Kidney (tissue), 14 donors: ENCODE results near the gene ZBED5. TPM values are rescaled to one million over a fixed set of nuclear protein-coding genes. Genes with fewer than 3 reads are reported as not detected.

ENCODE experiments used
- DNase-seq, 5 donors: peaks; one replicate each; pipeline ENCODE4 v3.0.0-alpha.2; 2013 to 2020
- FAIRE-seq: peaks from 2 replicates; lab custom pipeline; 2012; peaks lifted over from hg19 to GRCh38; lab: Jason Lieb, UNC
- H3K27ac ChIP-seq, 2 donors: one replicate each; pipeline ENCODE4 v1.7.0; 2013; ENCODE audit warnings: low read depth in 2 of 2, low read length in 2 of 2, inconsistent platforms in 1 of 2
- H3K27me3 ChIP-seq: one replicate; pipeline ENCODE4 v1.7.1; 2013; ENCODE audit warnings: low read length, inconsistent platforms; ENCODE audit not compliant: control insufficient read depth, insufficient read depth
- H3K36me3 ChIP-seq, 3 donors: one replicate each; pipeline versions ENCODE4 v1.7.0 to v1.7.1; 2013; ENCODE audit warnings: low read length in 3 of 3, control low read depth in 1 of 3, inconsistent platforms in 1 of 3; ENCODE audit not compliant: insufficient read depth in 3 of 3, control insufficient read depth in 2 of 3
- H3K4me1 ChIP-seq, 3 donors: one replicate each; pipeline versions ENCODE4 v1.7.0 to v1.7.1; 2013; ENCODE audit warnings: low read length in 3 of 3, inconsistent platforms in 1 of 3, low read depth in 1 of 3; ENCODE audit not compliant: control insufficient read depth in 2 of 3, insufficient read depth in 2 of 3
- H3K4me3 ChIP-seq, 3 donors: one replicate each; pipeline versions ENCODE4 v1.7.0 to v1.8.1; 2013; ENCODE audit warnings: low read length in 3 of 3, control low read depth in 1 of 3, inconsistent platforms in 1 of 3
- H3K9ac ChIP-seq, 3 donors: one replicate each; pipeline versions ENCODE4 v1.7.0 to v1.7.1; 2013; ENCODE audit warnings: low read length in 3 of 3, control low read depth in 1 of 3, inconsistent platforms in 1 of 3
- H3K9me3 ChIP-seq, 3 donors: one replicate each; pipeline versions ENCODE4 v1.7.0 to v1.7.1; 2013; ENCODE audit warnings: low read length in 3 of 3, control low read depth in 1 of 3, inconsistent platforms in 1 of 3; ENCODE audit not compliant: control insufficient read depth in 2 of 3, insufficient read depth in 1 of 3
- CTCF ChIP-seq: IDR thresholded peaks from 3 replicates; pipeline ENCODE4 v1.5.1; 2012; ENCODE audit warnings: mild to moderate bottlenecking, moderate library complexity, borderline replicate concordance; ENCODE audit not compliant: insufficient read depth; ENCODE audit errors: extremely low read depth
- intact Hi-C: fragments of 100-400 bp; cut with DNase I; formaldehyde crosslinking; loops from one replicate; pipeline ENCODE4 v1.11.1; 2022
- polyA plus RNA-seq: library from polyadenylated mRNA; stranded (reverse); fragments of 350-450 nt; fragmentation: Illumina TruSeq; extraction: RNeasy Lipid Tissue Mini Kit (QIAGEN cat#74804); gene quantifications from one replicate; pipeline ENCODE4 v1.2.3, GENCODE V29; 2014; ENCODE audit warnings: low read depth, low replicate concordance; ENCODE audit not compliant: insufficient read depth
- total RNA-seq: library from RNA; stranded (reverse); fragmentation: NEBNext Ultra II Directional; extraction: Animal tissue kit (Norgen Biotek cat#: 25700); gene quantifications from one replicate; pipeline ENCODE4 v1.2.1, GENCODE V29; 2021
- donor health status: control.
- donor health status: control.
- donor health status: control.
- donor health status: control.
- donor health status: control.
- donor health status: DM: yes; HTN: yes; CAD: no.
- donor health status: Normal renal cell carcinoma (clear cell type).

ZBED5 gene
- total and polyA plus RNA-seq, 2 donors from 2014 or later = 25.2 to 59.7 TPM

GRCh38 chr11:10872097-10872496 is 14.2 kb upstream of the ZBED5 start:
- no peak overlapping the region for H3K9ac ChIP-seq
- TF ChIP-seq CTCF = no peak
- H3K27ac ChIP-seq = no peak overlapping the region
- H3K4me3 ChIP-seq = no peak overlapping the region
- H3K27me3 ChIP-seq = no peaks in the 10 kb centered on the region
- FAIRE-seq = no peak
- intact Hi-C loops = no loop called here
- peaks cover 0 to 10% (median 0%) of the 10 kb centered on the region in 3 donors for H3K9me3 ChIP-seq
- no peaks in the 10 kb centered on the region for H3K4me1 ChIP-seq
- no peak for DNase-seq
- no peaks in the 10 kb centered on the region for H3K36me3 ChIP-seq

- no peak overlapping the region for H3K27ac ChIP-seq
- intact Hi-C loops = no loop called here
- peaks cover 0 to 5% (median 0%) of the 10 kb centered on the region in 3 donors for H3K4me1 ChIP-seq
- FAIRE-seq (no peak), DNase-seq (no peak)
- peaks cover 0 to 10% (median 0%) of the 10 kb centered on the region in 3 donors for H3K9me3 ChIP-seq
- no peaks in the 10 kb centered on the region for H3K27me3 ChIP-seq
- no peak for TF ChIP-seq CTCF
- H3K36me3 ChIP-seq = no peaks in the 10 kb centered on the region
- no peak overlapping the region for H3K4me3 ChIP-seq
- H3K9ac ChIP-seq = no peak overlapping the region
Observed at GRCh38 chr11:10868352-10868751, 10.5 kb upstream of the ZBED5 start.

GRCh38 chr11:10866893-10867331 is 9.1 kb upstream of the ZBED5 start:
- no peak for TF ChIP-seq CTCF
- Histone ChIP-seq H3K4me3 (peak overlapping the region in 1 of 3 donors; percentile 7), H3K4me1 (peaks cover 0 to 5% (median 0%) of the 10 kb centered on the region in 3 donors), H3K27me3 (no peaks in the 10 kb centered on the region), H3K27ac (no peak overlapping the region), H3K9me3 (peaks cover 0 to 2% (median 0%) of the 10 kb centered on the region in 3 donors), H3K9ac (no peak overlapping the region), H3K36me3 (no peaks in the 10 kb centered on the region)
- intact Hi-C loops = no loop called here
- no peak for FAIRE-seq
- peak in 1 of 5 donors; percentile 17 for DNase-seq

GRCh38 chr11:10865837-10866270 is 8.0 kb upstream of the ZBED5 start:
- no peak overlapping the region for H3K9ac ChIP-seq
- intact Hi-C loops = no loop called here
- no peak for TF ChIP-seq CTCF
- H3K4me1 ChIP-seq = peaks cover 0 to 5% (median 0%) of the 10 kb centered on the region in 3 donors
- no peaks in the 10 kb centered on the region for H3K27me3 ChIP-seq
- H3K36me3 ChIP-seq = no peaks in the 10 kb centered on the region
- no peak overlapping the region for H3K27ac ChIP-seq
- DNase-seq = no peak
- FAIRE-seq = no peak
- no peak overlapping the region for H3K4me3 ChIP-seq
- H3K9me3 ChIP-seq = no peaks in the 10 kb centered on the region
